Smooth muscle cell (in vitro differentiated cells): Measurements from ENCODE around the gene JUND. TPM values are rescaled to one million over a fixed set of nuclear protein-coding genes. Genes with fewer than 3 reads are reported as not detected.

Experiments used
- DNase-seq: peaks from one replicate; lab custom pipeline; 2025; ENCODE audit not compliant: unreplicated experiment; lab: John Stamatoyannopoulos, UW
- H2AFZ ChIP-seq: fragments of 200-600 bp; sonication (generic); 2 replicates; pipeline ENCODE4 v1.6.0; 2016; ENCODE audit warnings: antibody characterized with exemption, low read depth, mild to moderate bottlenecking
- H3F3A ChIP-seq: fragments of 200-600 bp; sonication (generic); 2 replicates; pipeline ENCODE4 v1.6.0; 2017; ENCODE audit warnings: antibody characterized with exemption, low read depth
- H3K27ac ChIP-seq: fragments of 200-600 bp; sonication (generic); 2 replicates; pipeline ENCODE4 v1.5.1; 2016; ENCODE audit warnings: low read depth, mild to moderate bottlenecking
- H3K27me3 ChIP-seq: fragments of 200-600 bp; sonication (generic); 2 replicates; pipeline ENCODE4 v1.6.1; 2016; ENCODE audit warnings: low read depth, mild to moderate bottlenecking
- H3K36me3 ChIP-seq: fragments of 200-600 bp; sonication (generic); 2 replicates; pipeline ENCODE4 v1.5.1; 2016; ENCODE audit warnings: low read depth
- H3K4me1 ChIP-seq: fragments of 200-600 bp; sonication (generic); 2 replicates; pipeline ENCODE4 v1.5.1; 2016; ENCODE audit warnings: low read depth
- H3K4me2 ChIP-seq: fragments of 200-600 bp; sonication (generic); 2 replicates; pipeline ENCODE4 v1.6.0; 2016; ENCODE audit warnings: mild to moderate bottlenecking
- H3K4me3 ChIP-seq: fragments of 200-600 bp; sonication (generic); 2 replicates; pipeline ENCODE4 v1.5.1; 2016; ENCODE audit warnings: mild to moderate bottlenecking
- H3K79me2 ChIP-seq: fragments of 200-600 bp; sonication (generic); 2 replicates; pipeline ENCODE4 v1.6.0; 2016; ENCODE audit warnings: low read depth, mild to moderate bottlenecking
- H3K9ac ChIP-seq: fragments of 200-600 bp; sonication (generic); 2 replicates; pipeline ENCODE4 v1.6.0; 2016; ENCODE audit warnings: low read depth
- H3K9me3 ChIP-seq: fragments of 200-600 bp; sonication (generic); replicated peaks from 2 replicates; pipeline ENCODE4 v1.5.1; 2016; ENCODE audit warnings: low read depth
- H4K20me1 ChIP-seq: fragments of 200-600 bp; sonication (generic); 2 replicates; pipeline ENCODE4 v1.6.0; 2016; ENCODE audit warnings: low read depth
- WGBS: methylation state at CpG from one replicate; pipeline ENCODE4 v1.1.7; 2016; ENCODE audit warnings: low lambda C conversion rate; 5-methylcytosine and 5-hydroxymethylcytosine counted together
- polyA plus RNA-seq: library from polyadenylated mRNA; unstranded; fragments of >200 nt; fragmentation: Nextera tagmentation; extraction: Ambion mirVana; gene quantifications from 2 replicates; pipeline ENCODE4 v1.2.1, GENCODE V29; 2016
- total RNA-seq: library from RNA; depleted of rRNA; stranded (reverse); fragments of >200 nt; gene quantifications from 2 replicates; pipeline ENCODE4 v1.2.3, GENCODE V29; 2014
- TF ChIP-seq, protein P1 (sequence below): fragments of 200-600 bp; sonication (generic); IDR thresholded peaks from 2 replicates; pipeline ENCODE4 v1.5.1; 2017; ENCODE audit warnings: borderline replicate concordance, mild to moderate bottlenecking, antibody characterized with exemption; ENCODE audit not compliant: insufficient read depth, poor library complexity, severe bottlenecking

The JUND gene
- total and polyA plus RNA-seq, 2 experiments from 2014 or later = 164 to 464 TPM

DNA sequence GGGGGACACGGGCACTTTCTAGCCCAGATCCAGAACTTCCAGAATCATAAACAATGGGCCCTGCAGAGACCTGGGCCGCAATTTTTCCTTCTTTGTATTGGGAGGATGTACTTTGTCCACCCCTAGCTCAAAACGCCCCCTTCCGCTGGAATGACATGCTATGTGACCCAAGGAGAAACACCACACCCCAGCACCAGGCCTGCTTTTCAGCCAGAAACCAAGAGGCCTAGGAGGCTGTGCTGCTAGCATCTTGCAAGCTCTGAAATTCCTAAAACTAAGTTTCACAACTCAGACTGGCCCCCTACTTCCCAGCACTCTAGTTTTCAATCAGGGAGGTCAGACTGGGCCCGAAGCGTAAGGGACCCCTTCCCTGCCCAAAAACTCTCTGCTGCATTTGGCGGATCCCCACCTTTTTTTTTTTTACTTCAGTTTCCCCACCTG lies 40.9 kb upstream of the JUND start:
- peak overlapping the region; percentile 63 for H3K4me3 ChIP-seq
- peaks cover 22% of the 10 kb centered on the region for H3K4me1 ChIP-seq
- DNase-seq = no peak
- TF ChIP-seq, protein P1, sequence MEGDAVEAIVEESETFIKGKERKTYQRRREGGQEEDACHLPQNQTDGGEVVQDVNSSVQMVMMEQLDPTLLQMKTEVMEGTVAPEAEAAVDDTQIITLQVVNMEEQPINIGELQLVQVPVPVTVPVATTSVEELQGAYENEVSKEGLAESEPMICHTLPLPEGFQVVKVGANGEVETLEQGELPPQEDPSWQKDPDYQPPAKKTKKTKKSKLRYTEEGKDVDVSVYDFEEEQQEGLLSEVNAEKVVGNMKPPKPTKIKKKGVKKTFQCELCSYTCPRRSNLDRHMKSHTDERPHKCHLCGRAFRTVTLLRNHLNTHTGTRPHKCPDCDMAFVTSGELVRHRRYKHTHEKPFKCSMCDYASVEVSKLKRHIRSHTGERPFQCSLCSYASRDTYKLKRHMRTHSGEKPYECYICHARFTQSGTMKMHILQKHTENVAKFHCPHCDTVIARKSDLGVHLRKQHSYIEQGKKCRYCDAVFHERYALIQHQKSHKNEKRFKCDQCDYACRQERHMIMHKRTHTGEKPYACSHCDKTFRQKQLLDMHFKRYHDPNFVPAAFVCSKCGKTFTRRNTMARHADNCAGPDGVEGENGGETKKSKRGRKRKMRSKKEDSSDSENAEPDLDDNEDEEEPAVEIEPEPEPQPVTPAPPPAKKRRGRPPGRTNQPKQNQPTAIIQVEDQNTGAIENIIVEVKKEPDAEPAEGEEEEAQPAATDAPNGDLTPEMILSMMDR = no peak
- no peaks in the 10 kb centered on the region for H3K36me3 ChIP-seq
- H2AFZ ChIP-seq = no peak overlapping the region
- peak overlapping the region; percentile 65 for H3K27ac ChIP-seq
- no peaks in the 10 kb centered on the region for H4K20me1 ChIP-seq
- no peaks in the 10 kb centered on the region for H3K27me3 ChIP-seq
- WGBS = 6% methylated on average over 7 of the region's 7 CpGs
- no peaks in the 10 kb centered on the region for H3K9me3 ChIP-seq
- peaks cover 24% of the 10 kb centered on the region for H3F3A ChIP-seq
- peak overlapping the region; percentile 97 for H3K4me2 ChIP-seq
- peaks cover 36% of the 10 kb centered on the region for H3K79me2 ChIP-seq
- peak overlapping the region; percentile 68 for H3K9ac ChIP-seq

DNA sequence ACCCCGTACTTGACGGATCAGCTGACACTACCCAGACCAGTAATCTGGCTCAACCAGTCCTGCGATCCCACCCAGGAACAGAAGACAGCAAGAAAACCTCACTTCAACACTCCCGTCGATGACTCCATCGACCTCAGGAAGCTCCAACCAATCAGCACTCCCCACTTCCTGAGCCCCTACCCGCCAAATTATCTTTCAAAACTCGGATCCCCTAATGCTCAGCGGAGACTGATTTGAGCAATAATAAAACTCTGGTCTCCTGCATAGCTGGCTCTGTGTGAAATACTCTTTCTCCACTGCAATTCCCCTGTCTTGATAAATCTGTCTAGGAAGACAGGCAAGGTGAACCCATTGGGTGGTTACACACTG lies 40.3 kb upstream of the JUND start:
- peak overlapping the region; percentile 63 for H3K4me3 ChIP-seq
- 4% methylated on average over 9 of the region's 9 CpGs for WGBS
- DNase-seq = no peak
- H3F3A ChIP-seq = peaks cover 24% of the 10 kb centered on the region
- no peak overlapping the region for H3K9ac ChIP-seq
- H3K36me3 ChIP-seq = no peaks in the 10 kb centered on the region
- no peaks in the 10 kb centered on the region for H3K27me3 ChIP-seq
- H3K4me1 ChIP-seq = peaks cover 22% of the 10 kb centered on the region
- H3K9me3 ChIP-seq = no peaks in the 10 kb centered on the region
- H2AFZ ChIP-seq = no peak overlapping the region
- H4K20me1 ChIP-seq = no peaks in the 10 kb centered on the region
- H3K4me2 ChIP-seq = peak overlapping the region; percentile 97
- H3K27ac ChIP-seq = peak overlapping the region; percentile 65
- H3K79me2 ChIP-seq = peaks cover 39% of the 10 kb centered on the region
- TF ChIP-seq, protein P1 = no peak

DNA sequence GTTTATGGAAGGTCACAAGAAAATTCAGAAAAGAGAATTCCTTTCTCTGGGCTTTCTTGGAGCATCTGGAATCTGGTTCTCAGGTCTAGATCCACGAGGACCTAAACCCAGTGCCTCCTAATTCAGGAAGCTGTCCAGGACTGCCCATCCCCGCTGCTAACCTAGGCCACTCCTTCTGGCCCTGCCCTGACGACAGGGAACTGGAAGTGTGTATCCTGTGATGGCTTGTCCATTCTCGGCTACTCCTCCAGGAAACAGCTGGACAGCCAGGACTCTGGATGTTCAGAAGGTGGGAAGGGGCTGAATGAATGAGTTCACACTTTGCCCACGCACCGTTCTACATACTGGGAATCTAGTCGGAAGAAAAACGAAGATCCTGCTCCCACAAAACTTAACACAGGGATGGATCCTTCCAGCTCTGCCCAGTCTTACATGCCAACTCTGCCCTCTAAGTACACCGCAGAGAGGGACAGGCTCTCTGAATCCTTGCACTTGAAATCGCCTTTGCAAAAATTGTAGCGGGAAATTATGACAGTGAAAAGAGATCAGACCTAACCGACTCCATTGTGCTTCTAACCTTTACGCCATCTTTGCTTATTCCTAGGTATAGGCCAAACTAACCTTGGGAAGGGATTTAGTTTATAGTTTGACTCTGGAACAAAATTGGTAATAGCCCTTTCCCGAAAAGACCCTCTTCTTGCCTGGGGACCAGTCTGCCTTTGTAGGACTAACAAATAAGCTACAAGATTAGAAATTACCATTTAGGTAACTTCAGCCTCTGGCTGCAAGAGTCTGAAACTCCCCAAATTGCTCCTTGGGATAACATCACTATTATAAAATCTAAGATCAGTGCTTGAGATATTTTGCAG lies 39.7 kb upstream of the JUND start:
- Histone ChIP-seq H3K27ac (peak overlapping the region; percentile 65), H3K4me3 (no peak overlapping the region), H4K20me1 (no peaks in the 10 kb centered on the region), H3K4me1 (peaks cover 22% of the 10 kb centered on the region), H3F3A (peaks cover 24% of the 10 kb centered on the region), H3K27me3 (no peaks in the 10 kb centered on the region), H3K9ac (no peak overlapping the region), H3K4me2 (peak overlapping the region; percentile 97), H3K79me2 (peaks cover 39% of the 10 kb centered on the region), H2AFZ (no peak overlapping the region), H3K36me3 (no peaks in the 10 kb centered on the region), H3K9me3 (no peaks in the 10 kb centered on the region)
- DNase-seq = no peak
- 68% methylated on average over 14 of the region's 14 CpGs for WGBS
- TF ChIP-seq, protein P1 = no peak
